SK-N-SH (cell line): Measurements from ENCODE around the gene ACTRT3.

Experiments used
- CHD2 ChIP-seq: fragments of 150-350 bp; IDR thresholded peaks from 2 replicates; pipeline ENCODE4 v1.6.1; 2018; ENCODE audit warnings: low read length; ENCODE audit not compliant: partially characterized antibody
- EP300 ChIP-seq, 2 experiments: IDR thresholded peaks; 2 replicates each; pipeline versions ENCODE4 v1.4.0 to v1.6.1; 2012; ENCODE audit warnings: borderline replicate concordance in 1 of 2, low read depth in 1 of 2, low read length in 1 of 2
- NFIC ChIP-seq: IDR thresholded peaks from 2 replicates; pipeline ENCODE4 v1.4.0; 2012; ENCODE audit warnings: borderline replicate concordance
- PBX3 ChIP-seq: IDR thresholded peaks from 2 replicates; pipeline ENCODE4; 2012
- POLR2AphosphoS5 ChIP-seq: IDR thresholded peaks from 2 replicates; pipeline ENCODE4 v1.6.1; 2012; ENCODE audit warnings: low read depth, low read length
- TF ChIP-seq, protein P1 (sequence below): fragments of 200-600 bp; sonication (generic); IDR thresholded peaks from 2 replicates; pipeline ENCODE4 v1.6.1; 2017; ENCODE audit warnings: antibody characterized with exemption, mild to moderate bottlenecking, moderate library complexity
- TF ChIP-seq, protein P2 (sequence below): IDR thresholded peaks from 2 replicates; pipeline ENCODE4 v1.4.0; 2012; ENCODE audit warnings: low read depth
- TF ChIP-seq, protein P3 (sequence below): IDR thresholded peaks from 2 replicates; pipeline ENCODE4 v1.6.1; 2012; ENCODE audit warnings: mild to moderate bottlenecking, low read depth, low read length, moderate library complexity
- TF ChIP-seq, protein P4 (sequence below): IDR thresholded peaks from 2 replicates; pipeline ENCODE4 v1.4.0; 2012; ENCODE audit warnings: low read depth, borderline replicate concordance

DNA sequence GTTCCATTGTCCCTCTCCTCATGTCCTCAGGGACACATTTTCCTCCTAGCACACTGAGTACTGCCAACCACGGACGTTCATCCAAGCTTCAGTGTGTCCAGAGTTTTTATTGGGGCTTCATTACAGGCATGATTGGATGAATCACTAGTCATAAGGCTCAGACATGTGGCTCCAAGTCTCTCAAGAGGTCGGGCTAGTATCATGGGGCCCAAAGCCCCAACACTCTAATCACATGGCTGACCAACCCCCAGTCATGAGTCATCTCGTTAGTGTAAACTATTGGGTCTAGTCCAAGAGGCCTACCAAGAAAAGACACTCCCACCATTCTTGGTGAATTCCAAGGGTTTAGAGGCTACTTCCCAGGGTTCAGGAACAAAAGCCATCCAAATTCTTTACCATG, 8.9 kb downstream of the ACTRT3 start:
- TF ChIP-seq CHD2 (no peak), POLR2AphosphoS5 (no peak), EP300 (IDR thresholded peaks at IDR 0.05; ENCODE audit: borderline replicate concordance in 1 of 2, low read depth in 1 of 2, low read length in 1 of 2) (no peak), PBX3 (no peak), NFIC (no peak)
- TF ChIP-seq, protein P1, sequence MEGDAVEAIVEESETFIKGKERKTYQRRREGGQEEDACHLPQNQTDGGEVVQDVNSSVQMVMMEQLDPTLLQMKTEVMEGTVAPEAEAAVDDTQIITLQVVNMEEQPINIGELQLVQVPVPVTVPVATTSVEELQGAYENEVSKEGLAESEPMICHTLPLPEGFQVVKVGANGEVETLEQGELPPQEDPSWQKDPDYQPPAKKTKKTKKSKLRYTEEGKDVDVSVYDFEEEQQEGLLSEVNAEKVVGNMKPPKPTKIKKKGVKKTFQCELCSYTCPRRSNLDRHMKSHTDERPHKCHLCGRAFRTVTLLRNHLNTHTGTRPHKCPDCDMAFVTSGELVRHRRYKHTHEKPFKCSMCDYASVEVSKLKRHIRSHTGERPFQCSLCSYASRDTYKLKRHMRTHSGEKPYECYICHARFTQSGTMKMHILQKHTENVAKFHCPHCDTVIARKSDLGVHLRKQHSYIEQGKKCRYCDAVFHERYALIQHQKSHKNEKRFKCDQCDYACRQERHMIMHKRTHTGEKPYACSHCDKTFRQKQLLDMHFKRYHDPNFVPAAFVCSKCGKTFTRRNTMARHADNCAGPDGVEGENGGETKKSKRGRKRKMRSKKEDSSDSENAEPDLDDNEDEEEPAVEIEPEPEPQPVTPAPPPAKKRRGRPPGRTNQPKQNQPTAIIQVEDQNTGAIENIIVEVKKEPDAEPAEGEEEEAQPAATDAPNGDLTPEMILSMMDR = no peak
- TF ChIP-seq, protein P2, sequence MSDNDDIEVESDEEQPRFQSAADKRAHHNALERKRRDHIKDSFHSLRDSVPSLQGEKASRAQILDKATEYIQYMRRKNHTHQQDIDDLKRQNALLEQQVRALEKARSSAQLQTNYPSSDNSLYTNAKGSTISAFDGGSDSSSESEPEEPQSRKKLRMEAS = no peak
- TF ChIP-seq, protein P3, sequence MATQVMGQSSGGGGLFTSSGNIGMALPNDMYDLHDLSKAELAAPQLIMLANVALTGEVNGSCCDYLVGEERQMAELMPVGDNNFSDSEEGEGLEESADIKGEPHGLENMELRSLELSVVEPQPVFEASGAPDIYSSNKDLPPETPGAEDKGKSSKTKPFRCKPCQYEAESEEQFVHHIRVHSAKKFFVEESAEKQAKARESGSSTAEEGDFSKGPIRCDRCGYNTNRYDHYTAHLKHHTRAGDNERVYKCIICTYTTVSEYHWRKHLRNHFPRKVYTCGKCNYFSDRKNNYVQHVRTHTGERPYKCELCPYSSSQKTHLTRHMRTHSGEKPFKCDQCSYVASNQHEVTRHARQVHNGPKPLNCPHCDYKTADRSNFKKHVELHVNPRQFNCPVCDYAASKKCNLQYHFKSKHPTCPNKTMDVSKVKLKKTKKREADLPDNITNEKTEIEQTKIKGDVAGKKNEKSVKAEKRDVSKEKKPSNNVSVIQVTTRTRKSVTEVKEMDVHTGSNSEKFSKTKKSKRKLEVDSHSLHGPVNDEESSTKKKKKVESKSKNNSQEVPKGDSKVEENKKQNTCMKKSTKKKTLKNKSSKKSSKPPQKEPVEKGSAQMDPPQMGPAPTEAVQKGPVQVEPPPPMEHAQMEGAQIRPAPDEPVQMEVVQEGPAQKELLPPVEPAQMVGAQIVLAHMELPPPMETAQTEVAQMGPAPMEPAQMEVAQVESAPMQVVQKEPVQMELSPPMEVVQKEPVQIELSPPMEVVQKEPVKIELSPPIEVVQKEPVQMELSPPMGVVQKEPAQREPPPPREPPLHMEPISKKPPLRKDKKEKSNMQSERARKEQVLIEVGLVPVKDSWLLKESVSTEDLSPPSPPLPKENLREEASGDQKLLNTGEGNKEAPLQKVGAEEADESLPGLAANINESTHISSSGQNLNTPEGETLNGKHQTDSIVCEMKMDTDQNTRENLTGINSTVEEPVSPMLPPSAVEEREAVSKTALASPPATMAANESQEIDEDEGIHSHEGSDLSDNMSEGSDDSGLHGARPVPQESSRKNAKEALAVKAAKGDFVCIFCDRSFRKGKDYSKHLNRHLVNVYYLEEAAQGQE = no peak
- TF ChIP-seq, protein P4, sequence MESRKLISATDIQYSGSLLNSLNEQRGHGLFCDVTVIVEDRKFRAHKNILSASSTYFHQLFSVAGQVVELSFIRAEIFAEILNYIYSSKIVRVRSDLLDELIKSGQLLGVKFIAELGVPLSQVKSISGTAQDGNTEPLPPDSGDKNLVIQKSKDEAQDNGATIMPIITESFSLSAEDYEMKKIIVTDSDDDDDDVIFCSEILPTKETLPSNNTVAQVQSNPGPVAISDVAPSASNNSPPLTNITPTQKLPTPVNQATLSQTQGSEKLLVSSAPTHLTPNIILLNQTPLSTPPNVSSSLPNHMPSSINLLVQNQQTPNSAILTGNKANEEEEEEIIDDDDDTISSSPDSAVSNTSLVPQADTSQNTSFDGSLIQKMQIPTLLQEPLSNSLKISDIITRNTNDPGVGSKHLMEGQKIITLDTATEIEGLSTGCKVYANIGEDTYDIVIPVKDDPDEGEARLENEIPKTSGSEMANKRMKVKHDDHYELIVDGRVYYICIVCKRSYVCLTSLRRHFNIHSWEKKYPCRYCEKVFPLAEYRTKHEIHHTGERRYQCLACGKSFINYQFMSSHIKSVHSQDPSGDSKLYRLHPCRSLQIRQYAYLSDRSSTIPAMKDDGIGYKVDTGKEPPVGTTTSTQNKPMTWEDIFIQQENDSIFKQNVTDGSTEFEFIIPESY = no peak
